NT2/D1 (cell line): ENCODE data around the gene HS6ST3.
"Not testable (repeated sequence)": the region's sequence is repeated elsewhere in the genome, so short reads cannot be mapped to it uniquely, and the experiment has no call there.

Experiments used
- DNase-seq: peaks from one replicate; pipeline ENCODE4 v3.0.0-alpha.2; 2011; ENCODE audit warnings: low read depth, low spot score
- H3K27me3 ChIP-seq: 2 replicates; pipeline ENCODE4 v1.6.0; 2011; ENCODE audit warnings: mild to moderate bottlenecking; ENCODE audit not compliant: insufficient read length, insufficient read depth
- H3K36me3 ChIP-seq: 2 replicates; pipeline ENCODE4 v1.6.1; 2011; ENCODE audit warnings: mild to moderate bottlenecking, low read length, mixed read lengths; ENCODE audit not compliant: insufficient read depth, insufficient read length
- H3K4me1 ChIP-seq: 2 replicates; pipeline ENCODE4 v1.5.1; 2011; ENCODE audit not compliant: insufficient read depth, insufficient read length
- H3K4me3 ChIP-seq: 2 replicates; pipeline ENCODE4 v1.5.1; 2011; ENCODE audit warnings: low read depth; ENCODE audit not compliant: insufficient read length
- H3K9ac ChIP-seq: 2 replicates; pipeline ENCODE4 v1.6.0; 2011; ENCODE audit warnings: low read depth; ENCODE audit not compliant: insufficient read length
- H3K9me3 ChIP-seq: 2 replicates; pipeline ENCODE4 v1.5.1; 2011; ENCODE audit warnings: mild to moderate bottlenecking, low read length; ENCODE audit not compliant: insufficient read depth
- SUZ12 ChIP-seq: IDR thresholded peaks from 2 replicates; pipeline ENCODE4 v1.6.1; 2011; ENCODE audit not compliant: insufficient read length, insufficient read depth; ENCODE audit errors: extremely low read depth
- YY1 ChIP-seq: IDR thresholded peaks from 2 replicates; pipeline ENCODE4 v1.6.1; 2011; ENCODE audit not compliant: insufficient read length, insufficient read depth
- ZNF274 ChIP-seq: IDR thresholded peaks from 2 replicates; pipeline ENCODE4 v1.6.1; 2011; ENCODE audit warnings: mild to moderate bottlenecking, low read depth, low read length

HS6ST3 gene

DNA sequence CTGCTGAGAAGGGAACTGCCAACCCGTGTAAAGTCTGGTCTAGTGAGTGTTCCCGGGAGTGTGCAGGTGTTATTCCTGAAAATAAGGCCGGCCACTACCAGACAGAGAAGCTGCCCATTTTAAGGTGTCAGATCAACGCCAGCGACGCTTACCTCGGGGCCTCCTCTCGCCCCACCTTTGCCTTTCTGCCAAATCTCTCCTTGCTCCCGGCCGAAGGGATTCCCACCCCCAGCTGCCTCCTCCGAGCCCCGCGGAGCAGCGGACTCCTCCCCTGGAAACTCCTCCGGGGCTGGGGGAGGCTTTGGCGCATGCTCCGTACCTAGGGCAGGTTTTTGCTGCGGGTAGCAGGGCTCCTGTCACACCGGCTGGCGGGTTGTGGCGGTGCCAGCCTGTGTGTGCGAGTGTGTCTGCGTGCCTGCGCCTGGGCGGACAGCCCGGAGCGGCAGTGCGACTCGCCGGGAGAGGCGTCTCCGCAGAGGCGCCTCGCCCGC lies at the start of gene HS6ST3:
TSS of gene HS6ST3 (plus strand) at position 359 of the 491 bp plus-strand sequence.
- peaks cover 68% of the 10 kb centered on the region for H3K27me3 ChIP-seq
- H3K4me1 ChIP-seq: no peaks in the 10 kb centered on the region
- DNase-seq: no peak
- no peaks in the 10 kb centered on the region for H3K36me3 ChIP-seq
- H3K9ac ChIP-seq: no peak within 1 kb of the TSS
- no peaks in the 10 kb centered on the region for H3K9me3 ChIP-seq
- H3K4me3 ChIP-seq: peak within 1 kb of the TSS; percentile 54
- TF ChIP-seq ZNF274 (no peak), SUZ12 (no peak), YY1 (no peak)

DNA sequence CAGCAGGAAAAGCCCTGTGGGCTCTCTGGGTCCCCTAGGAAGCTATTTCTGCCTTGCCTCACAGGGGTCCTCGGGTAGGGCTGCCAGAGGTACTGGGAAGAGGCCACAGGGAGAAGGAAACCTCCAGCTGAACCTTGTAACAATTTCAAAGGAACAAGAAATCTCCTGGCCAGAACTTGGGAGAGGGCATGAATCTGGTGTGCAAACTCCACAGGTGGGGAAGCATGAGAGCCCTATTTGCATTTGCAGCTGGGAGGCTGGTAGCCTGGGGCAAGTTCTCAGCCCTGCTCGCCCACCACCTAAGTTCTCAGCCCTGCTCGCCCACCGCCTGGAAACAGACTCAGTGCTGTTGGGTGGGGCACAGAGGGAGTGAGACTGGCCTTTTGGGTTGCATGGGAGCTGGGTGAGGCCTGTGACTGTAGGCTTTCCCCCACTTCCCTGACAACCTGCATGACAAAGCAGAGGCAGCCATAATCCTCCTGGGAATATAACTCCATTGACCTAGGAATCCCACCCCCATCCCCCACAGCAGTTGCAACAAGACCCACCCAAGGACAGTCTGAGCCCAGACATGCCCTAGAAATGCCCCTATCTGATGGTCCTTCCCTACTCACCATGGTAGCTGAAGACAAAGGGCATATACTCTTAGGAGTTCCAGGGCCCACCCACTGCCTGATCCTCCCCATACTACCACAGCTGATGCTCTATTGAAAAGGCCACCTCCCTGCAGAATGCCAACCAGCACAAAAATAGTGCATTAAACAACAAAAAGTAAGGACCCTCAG lies 48.4 kb upstream of the HS6ST3 start:
- Histone ChIP-seq H3K4me1 (no peaks in the 10 kb centered on the region), H3K9me3 (peaks cover 4% of the 10 kb centered on the region; the same call in 1 of the 2 replicates), H3K9ac (no peak overlapping the region), H3K36me3 (no peaks in the 10 kb centered on the region), H3K4me3 (no peak overlapping the region), H3K27me3 (no peaks in the 10 kb centered on the region)
- TF ChIP-seq ZNF274: no peak
- DNase-seq: peak; percentile 69

GRCh38 chr13:96044238-96044637 lies 45.7 kb upstream of the HS6ST3 start:
- TF ChIP-seq YY1: no peak
- no peak for TF ChIP-seq SUZ12
- TF ChIP-seq ZNF274: no peak
- H3K9ac ChIP-seq: no peak overlapping the region
- H3K27me3 ChIP-seq: no peaks in the 10 kb centered on the region
- H3K4me3 ChIP-seq: no peak overlapping the region
- no peaks in the 10 kb centered on the region for H3K4me1 ChIP-seq
- no peaks in the 10 kb centered on the region for H3K36me3 ChIP-seq
- peaks cover 12% of the 10 kb centered on the region; the same call in 1 of the 2 replicates for H3K9me3 ChIP-seq
- DNase-seq: no peak

- not testable (repeated sequence) for H3K36me3 ChIP-seq, H3K27me3 ChIP-seq, H3K4me3 ChIP-seq, H3K4me1 ChIP-seq, H3K9ac ChIP-seq, DNase-seq
- H3K9me3 ChIP-seq: peaks cover 12% of the 10 kb centered on the region; the same call in 1 of the 2 replicates
These were observed 43.3 kb upstream of the HS6ST3 start for GRCh38 chr13:96046449-96047126.

GRCh38 chr13:96050955-96051354 lies 39.0 kb upstream of the HS6ST3 start:
- not testable (repeated sequence) for H3K4me3 ChIP-seq

DNA sequence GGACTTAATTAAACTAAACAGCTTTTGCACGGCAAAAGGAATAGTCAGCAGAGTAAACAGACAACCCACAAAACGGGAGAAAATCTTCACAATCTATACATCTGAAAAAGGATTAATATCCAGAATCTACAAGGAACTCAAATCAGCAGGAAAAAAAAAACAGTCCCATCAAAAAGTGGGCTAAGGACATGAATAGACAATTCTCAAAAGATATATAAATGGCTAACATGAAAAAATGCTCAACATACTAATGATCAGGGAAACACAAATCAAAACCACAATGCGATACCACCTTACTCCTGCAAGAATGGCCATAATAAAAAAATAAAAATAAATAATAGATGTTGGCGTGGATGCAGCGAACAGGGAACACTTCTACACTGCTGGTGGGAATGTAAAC lies 38.4 kb upstream of the HS6ST3 start:
- not testable (repeated sequence) for H3K9me3 ChIP-seq

More at GRCh38 chr13:96050955-96051354, 39.0 kb upstream of the HS6ST3 start:
- not testable (repeated sequence) for H3K27me3 ChIP-seq, H3K36me3 ChIP-seq, H3K9ac ChIP-seq, H3K4me1 ChIP-seq, DNase-seq
- H3K9me3 ChIP-seq: peaks cover 12% of the 10 kb centered on the region; the same call in 1 of the 2 replicates

DNA sequence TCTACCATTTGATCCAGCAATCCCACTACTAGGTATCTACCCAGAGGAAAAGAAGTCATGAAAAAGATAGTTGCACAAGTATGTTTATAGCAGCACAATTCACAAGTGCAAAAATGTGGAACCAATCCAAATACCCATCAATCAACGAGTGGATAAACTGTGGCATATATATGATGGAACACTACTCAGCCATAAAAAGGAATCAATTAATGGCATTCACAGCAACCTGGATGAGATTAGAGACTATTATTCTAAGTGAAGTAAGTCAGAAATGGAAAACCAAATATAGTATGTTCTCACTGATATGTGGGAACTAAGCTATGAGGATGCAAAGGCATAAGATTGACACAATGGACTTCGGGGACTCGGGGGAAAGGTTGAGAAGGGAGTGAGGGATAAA lies 38.0 kb upstream of the HS6ST3 start:
- H3K9ac ChIP-seq, H3K4me3 ChIP-seq: not testable (repeated sequence)

More for the DNA sequence above, 38.4 kb upstream of the HS6ST3 start:
- not testable (repeated sequence) for H3K4me3 ChIP-seq, H3K36me3 ChIP-seq, H3K27me3 ChIP-seq, H3K4me1 ChIP-seq, H3K9ac ChIP-seq, DNase-seq

GRCh38 chr13:96052656-96053002 lies 37.3 kb upstream of the HS6ST3 start:
- TF ChIP-seq ZNF274 (no peak), YY1 (no peak), SUZ12 (no peak)
- H3K36me3 ChIP-seq: no peaks in the 10 kb centered on the region
- H3K9me3 ChIP-seq: no peaks in the 10 kb centered on the region
- H3K4me1 ChIP-seq: no peaks in the 10 kb centered on the region
- peak overlapping the region; percentile 95 for H3K9ac ChIP-seq
- peak overlapping the region; percentile 97 for H3K4me3 ChIP-seq
- no peaks in the 10 kb centered on the region for H3K27me3 ChIP-seq
- no peak for DNase-seq

More for the DNA sequence above, 38.0 kb upstream of the HS6ST3 start:
- not testable (repeated sequence) for H3K9me3 ChIP-seq, H3K27me3 ChIP-seq, H3K36me3 ChIP-seq, DNase-seq, H3K4me1 ChIP-seq
